PC-9 (cell line): Measurements from ENCODE around the gene HPCAL4.

ENCODE experiments used
- EZH2 ChIP-seq: fragments of 200-600 bp; sonication (generic); IDR thresholded peaks from 2 replicates; pipeline ENCODE4 v1.8.0; 2017; ENCODE audit warnings: antibody characterized with exemption, low read depth
- TF ChIP-seq, protein P1 (sequence below): fragments of 200-600 bp; sonication (generic); conservative IDR thresholded peaks from 2 replicates; pipeline ENCODE4 v1.6.1; 2017; ENCODE audit warnings: mixed run types, antibody characterized with exemption, mild to moderate bottlenecking, moderate library complexity

- TF ChIP-seq, protein P1, sequence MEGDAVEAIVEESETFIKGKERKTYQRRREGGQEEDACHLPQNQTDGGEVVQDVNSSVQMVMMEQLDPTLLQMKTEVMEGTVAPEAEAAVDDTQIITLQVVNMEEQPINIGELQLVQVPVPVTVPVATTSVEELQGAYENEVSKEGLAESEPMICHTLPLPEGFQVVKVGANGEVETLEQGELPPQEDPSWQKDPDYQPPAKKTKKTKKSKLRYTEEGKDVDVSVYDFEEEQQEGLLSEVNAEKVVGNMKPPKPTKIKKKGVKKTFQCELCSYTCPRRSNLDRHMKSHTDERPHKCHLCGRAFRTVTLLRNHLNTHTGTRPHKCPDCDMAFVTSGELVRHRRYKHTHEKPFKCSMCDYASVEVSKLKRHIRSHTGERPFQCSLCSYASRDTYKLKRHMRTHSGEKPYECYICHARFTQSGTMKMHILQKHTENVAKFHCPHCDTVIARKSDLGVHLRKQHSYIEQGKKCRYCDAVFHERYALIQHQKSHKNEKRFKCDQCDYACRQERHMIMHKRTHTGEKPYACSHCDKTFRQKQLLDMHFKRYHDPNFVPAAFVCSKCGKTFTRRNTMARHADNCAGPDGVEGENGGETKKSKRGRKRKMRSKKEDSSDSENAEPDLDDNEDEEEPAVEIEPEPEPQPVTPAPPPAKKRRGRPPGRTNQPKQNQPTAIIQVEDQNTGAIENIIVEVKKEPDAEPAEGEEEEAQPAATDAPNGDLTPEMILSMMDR: no peak
- no peak for TF ChIP-seq EZH2
These were observed 31.3 kb upstream of the HPCAL4 start for GRCh38 chr1:39722495-39722894.
